Left ventricle myocardium inferior (tissue), 1 donor: ENCODE results near the gene PHF14. TPM values are rescaled to one million over a fixed set of nuclear protein-coding genes. Genes with fewer than 3 reads are reported as not detected.

ENCODE experiments used
- DNase-seq: peaks from one replicate; pipeline ENCODE4 v3.0.0-alpha.2; 2020
- H3K27ac ChIP-seq: fragments of 200-600 bp; replicated peaks from 2 replicates; pipeline ENCODE4 v1.8.0; 2021
- H3K27me3 ChIP-seq: fragments of 200-600 bp; 2 replicates; pipeline ENCODE4 v1.8.0; 2021; ENCODE audit warnings: low read depth
- H3K36me3 ChIP-seq: fragments of 200-600 bp; 2 replicates; pipeline ENCODE4 v1.8.0; 2021
- H3K4me1 ChIP-seq: fragments of 200-600 bp; 2 replicates; pipeline ENCODE4 v1.8.0; 2021
- H3K4me3 ChIP-seq: fragments of 200-600 bp; 2 replicates; pipeline ENCODE4 v1.8.0; 2021; ENCODE audit warnings: mild to moderate bottlenecking, moderate library complexity
- H3K9me3 ChIP-seq: fragments of 200-600 bp; replicated peaks from 2 replicates; pipeline ENCODE4 v1.8.0; 2021
- CTCF ChIP-seq: fragments of 200-600 bp; IDR thresholded peaks from 2 replicates; pipeline ENCODE4 v1.8.0; 2021; ENCODE audit warnings: antibody characterized with exemption, mild to moderate bottlenecking, borderline replicate concordance
- intact Hi-C: fragments of 100-400 bp; cut with micrococcal nuclease; formaldehyde crosslinking; loops from one replicate; pipeline ENCODE4 v1.11.0; 2022
- total RNA-seq: library from RNA; stranded (reverse); fragmentation: NEBNext Ultra II Directional; extraction: Animal tissue kit (Norgen Biotek cat#: 25700); gene quantifications from one replicate; pipeline ENCODE4 v1.2.1, GENCODE V29; 2021
- donor health status: DM: no; HTN: yes; CAD: no; lungs with severe emphysema.

Gene PHF14
- total RNA-seq, 1 donor from 2014 or later, result 13.0 TPM

GRCh38 chr7:11039974-11040373 is 66.3 kb downstream of the PHF14 start:
- Histone ChIP-seq H3K36me3 (peaks cover 41% of the 10 kb centered on the region), H3K4me3 (no peak overlapping the region), H3K9me3 (no peaks in the 10 kb centered on the region), H3K27ac (no peak overlapping the region), H3K27me3 (no peaks in the 10 kb centered on the region), H3K4me1 (no peaks in the 10 kb centered on the region)
- TF ChIP-seq CTCF, result no peak
- intact Hi-C loops, result no loop called here
- no peak for DNase-seq

GRCh38 chr7:11054033-11054432 is 80.4 kb downstream of the PHF14 start:
- peaks cover 27% of the 10 kb centered on the region for H3K36me3 ChIP-seq
- no peak overlapping the region for H3K4me3 ChIP-seq
- H3K4me1 ChIP-seq, result no peaks in the 10 kb centered on the region
- intact Hi-C loops, result no loop called here
- H3K27ac ChIP-seq, result no peak overlapping the region
- no peaks in the 10 kb centered on the region for H3K9me3 ChIP-seq
- DNase-seq, result no peak
- no peak for TF ChIP-seq CTCF
- no peaks in the 10 kb centered on the region for H3K27me3 ChIP-seq

- H3K36me3 ChIP-seq, result peaks cover 24% of the 10 kb centered on the region
- TF ChIP-seq CTCF, result no peak
- DNase-seq, result no peak
- H3K4me3 ChIP-seq, result no peak overlapping the region
- intact Hi-C loops, result no loop called here
- H3K9me3 ChIP-seq, result no peaks in the 10 kb centered on the region
- H3K27ac ChIP-seq, result no peak overlapping the region
- H3K27me3 ChIP-seq, result no peaks in the 10 kb centered on the region
- H3K4me1 ChIP-seq, result peaks cover 11% of the 10 kb centered on the region
These were observed 87.2 kb downstream of the PHF14 start for GRCh38 chr7:11060893-11061292.

GRCh38 chr7:11062110-11062509 is 88.4 kb downstream of the PHF14 start:
- no peak for TF ChIP-seq CTCF
- no peaks in the 10 kb centered on the region for H3K9me3 ChIP-seq
- no peak for DNase-seq
- intact Hi-C loops, result no loop called here
- no peak overlapping the region for H3K27ac ChIP-seq
- no peaks in the 10 kb centered on the region for H3K27me3 ChIP-seq
- no peak overlapping the region for H3K4me3 ChIP-seq
- H3K36me3 ChIP-seq, result peaks cover 30% of the 10 kb centered on the region
- H3K4me1 ChIP-seq, result peaks cover 11% of the 10 kb centered on the region

- DNase-seq, result no peak
- no peak for TF ChIP-seq CTCF
- intact Hi-C loops, result no loop called here
These were observed 95.9 kb downstream of the PHF14 start for GRCh38 chr7:11069591-11069990.

GRCh38 chr7:11077816-11078215 is 104.1 kb downstream of the PHF14 start:
- Histone ChIP-seq H3K27ac (no peak overlapping the region), H3K4me1 (no peaks in the 10 kb centered on the region), H3K36me3 (peaks cover 20% of the 10 kb centered on the region), H3K4me3 (no peak overlapping the region), H3K27me3 (no peaks in the 10 kb centered on the region), H3K9me3 (peaks cover 9% of the 10 kb centered on the region)
- TF ChIP-seq CTCF, result no peak
- intact Hi-C loops, result no loop called here
- no peak for DNase-seq

More at GRCh38 chr7:11069591-11069990, 95.9 kb downstream of the PHF14 start:
- H3K27me3 ChIP-seq, result no peaks in the 10 kb centered on the region
- no peak overlapping the region for H3K4me3 ChIP-seq
- no peaks in the 10 kb centered on the region for H3K9me3 ChIP-seq
- peaks cover 20% of the 10 kb centered on the region for H3K36me3 ChIP-seq
- H3K4me1 ChIP-seq, result no peaks in the 10 kb centered on the region
- no peak overlapping the region for H3K27ac ChIP-seq
